Erythroblast (primary cell): ENCODE results near the gene ACTN4.

Source experiments
- GATA1 ChIP-seq: IDR thresholded peaks from 2 replicates; pipeline ENCODE4 v1.6.1; 2011; ENCODE audit warnings: low read depth, mild to moderate bottlenecking, control low read depth, low read length, moderate library complexity
- POLR2A ChIP-seq: IDR thresholded peaks from 2 replicates; pipeline ENCODE4 v1.6.1; 2011; ENCODE audit warnings: mild to moderate bottlenecking, low read length

DNA sequence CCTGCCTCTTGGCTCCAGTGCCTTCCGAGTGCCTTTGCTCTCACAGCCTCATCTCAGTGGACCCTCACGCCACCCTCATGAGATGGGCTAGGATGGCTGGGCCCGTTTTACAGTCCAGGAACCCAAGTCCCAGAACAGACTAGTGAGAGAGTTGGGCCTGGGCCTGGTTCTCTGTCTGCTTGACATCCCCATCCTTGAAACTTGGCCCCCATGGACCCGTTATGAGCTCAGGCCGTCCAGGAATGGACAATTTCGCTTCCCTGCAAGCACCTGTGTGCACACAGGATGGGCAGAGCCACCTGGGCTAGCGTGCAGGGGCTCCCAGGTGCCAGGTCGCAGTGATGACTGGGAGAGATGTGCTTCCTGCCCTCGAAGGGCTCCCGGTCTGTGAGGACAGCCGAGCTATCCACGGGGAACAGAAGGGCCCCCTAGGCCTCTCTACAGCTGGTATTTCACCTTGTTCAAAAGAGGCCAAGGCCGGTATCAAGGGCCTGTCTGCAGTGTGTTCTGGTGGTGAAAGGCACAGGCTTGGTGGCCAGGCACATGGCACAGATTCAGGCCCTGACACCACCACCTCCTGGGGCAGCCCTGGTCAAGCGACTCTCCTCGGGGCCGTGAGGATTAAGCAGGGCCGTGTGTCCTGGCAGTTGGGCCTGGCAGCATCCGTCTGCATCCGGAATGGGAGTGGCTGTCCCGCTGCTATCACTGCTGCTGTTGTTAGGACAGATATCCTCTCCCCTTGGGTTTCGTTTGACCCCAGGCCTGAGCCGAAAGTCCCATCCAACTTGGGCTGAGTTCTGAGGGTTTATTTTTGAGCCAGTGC, 58.0 kb downstream of the ACTN4 start:
- TF ChIP-seq POLR2A = no peak
- no peak for TF ChIP-seq GATA1
